SK-N-SH (cell line): ENCODE results near the gene S1PR2. TPM values are rescaled to one million over a fixed set of nuclear protein-coding genes. Genes with fewer than 3 reads are reported as not detected.

Source experiments
- CTCF ChIA-PET: fragments of 300-600, 350-600 bp; formaldehyde crosslinking; extraction: SDS; loops from one replicate; lab custom pipeline; 2021; lab: Yijun Ruan, JAX
- POLR2A ChIA-PET: fragments of 350-600 bp; sonication (Branson Sonifier 250); formaldehyde crosslinking; extraction: SDS; loops from one replicate; lab custom pipeline; 2020; ENCODE audit warnings: antibody characterized with exemption, inconsistent platforms; lab: Yijun Ruan, JAX
- DNase-seq: peaks from one replicate; pipeline ENCODE4 v3.0.0; 2012
- H2AFZ ChIP-seq: fragments of 200-600 bp; sonication (generic); 2 replicates; pipeline ENCODE4 v1.8.1; 2016; ENCODE audit warnings: antibody characterized with exemption, mild to moderate bottlenecking, low read depth
- H3F3A ChIP-seq: fragments of 200-600 bp; sonication (generic); replicated peaks from 2 replicates; pipeline ENCODE3; 2016; ENCODE audit warnings: antibody characterized with exemption, mild to moderate bottlenecking; ENCODE audit not compliant: insufficient read depth
- H3K27ac ChIP-seq, 2 experiments: fragments of 200-500 bp in 1 of 2; fragments of 200-600 bp in 1 of 2; sonication (Bioruptor generic) in 1 of 2; sonication (generic), shearing (Covaris generic) in 1 of 2; 2 replicates each; pipeline versions ENCODE4 v1.5.1 to v1.6.1; 2014 to 2016; ENCODE audit warnings: low read depth in 2 of 2, inconsistent platforms in 1 of 2, low read length in 1 of 2, mild to moderate bottlenecking in 1 of 2, mixed read lengths in 1 of 2
- H3K27me3 ChIP-seq: fragments of 200-600 bp; sonication (generic), shearing (Covaris generic); 2 replicates; pipeline ENCODE4 v1.6.1; 2016; ENCODE audit warnings: mixed run types; ENCODE audit not compliant: insufficient read depth
- H3K36me3 ChIP-seq, 2 experiments: fragments of 200-500 bp in 1 of 2; fragments of 200-600 bp in 1 of 2; sonication (Bioruptor generic) in 1 of 2; sonication (generic) in 1 of 2; replicated peaks in 1 of 2; 2 replicates each; pipeline versions ENCODE3 to v1.5.1; 2014 to 2016; ENCODE audit warnings: low read length in 1 of 2, mild to moderate bottlenecking in 1 of 2; ENCODE audit not compliant: insufficient read depth in 2 of 2, control insufficient read depth in 1 of 2
- H3K4me1 ChIP-seq, 2 experiments: fragments of 200-500 bp in 1 of 2; fragments of 200-600 bp in 1 of 2; sonication (Bioruptor generic) in 1 of 2; sonication (generic), shearing (Covaris generic) in 1 of 2; 2 replicates each; pipeline versions ENCODE4 v1.5.1 to v1.6.1; 2014 to 2016; ENCODE audit warnings: low read depth in 1 of 2, low read length in 1 of 2, mixed run types in 1 of 2; ENCODE audit not compliant: insufficient read depth in 2 of 2, control insufficient read depth in 1 of 2
- H3K4me2 ChIP-seq: fragments of 200-600 bp; sonication (generic), shearing (Covaris generic); 2 replicates; pipeline ENCODE4 v1.6.1; 2017; ENCODE audit warnings: mixed run types
- H3K4me3 ChIP-seq, 2 experiments: fragments of 200-500 bp in 1 of 2; fragments of 200-600 bp in 1 of 2; sonication (Bioruptor generic) in 1 of 2; sonication (generic), shearing (Covaris generic) in 1 of 2; 2 replicates each; pipeline versions ENCODE4 v1.5.1 to v1.8.1; 2014 to 2016; ENCODE audit warnings: low read depth in 2 of 2, inconsistent platforms in 1 of 2, low read length in 1 of 2, mild to moderate bottlenecking in 1 of 2, mixed read lengths in 1 of 2, moderate library complexity in 1 of 2
- H3K79me2 ChIP-seq: fragments of 200-600 bp; sonication (generic); 2 replicates; pipeline ENCODE4 v1.8.1; 2017; ENCODE audit warnings: mild to moderate bottlenecking; ENCODE audit not compliant: insufficient read depth
- H3K9ac ChIP-seq: fragments of 200-600 bp; sonication (generic); 2 replicates; pipeline ENCODE4 v1.6.1; 2017; ENCODE audit warnings: mixed run types
- H3K9me2 ChIP-seq: fragments of 200-600 bp; sonication (generic); 2 replicates; pipeline ENCODE4 v1.6.1; 2017; ENCODE audit warnings: mixed run types
- H3K9me3 ChIP-seq: fragments of 200-600 bp; sonication (generic); 2 replicates; pipeline ENCODE4 v1.6.1; 2017; ENCODE audit warnings: mixed run types, mild to moderate bottlenecking, moderate library complexity
- H4K20me1 ChIP-seq: fragments of 200-600 bp; sonication (generic); 2 replicates; pipeline ENCODE4 v1.6.1; 2017; ENCODE audit warnings: mild to moderate bottlenecking, mixed run types; ENCODE audit not compliant: insufficient read depth
- CHD2 ChIP-seq: fragments of 150-350 bp; IDR thresholded peaks from 2 replicates; pipeline ENCODE4 v1.6.1; 2018; ENCODE audit warnings: low read length; ENCODE audit not compliant: partially characterized antibody
- EP300 ChIP-seq, 2 experiments: IDR thresholded peaks; 2 replicates each; pipeline versions ENCODE4 v1.4.0 to v1.6.1; 2012; ENCODE audit warnings: borderline replicate concordance in 1 of 2, low read depth in 1 of 2, low read length in 1 of 2
- FOSL2 ChIP-seq: IDR thresholded peaks from 2 replicates; pipeline ENCODE4 v1.4.0; 2012; ENCODE audit warnings: low read depth, mild to moderate bottlenecking, moderate library complexity, borderline replicate concordance
- FOXJ3 ChIP-seq: sonication (generic); formaldehyde crosslinking; IDR thresholded peaks from 2 replicates; pipeline ENCODE4 v1.5.1; 2020; ENCODE audit warnings: mild to moderate bottlenecking, missing genetic modification reagents
- GABPA ChIP-seq: IDR thresholded peaks from 2 replicates; pipeline ENCODE4 v1.4.0; 2012; ENCODE audit warnings: low read depth, mild to moderate bottlenecking
- GATA2 ChIP-seq: sonication (generic); formaldehyde crosslinking; IDR thresholded peaks from 2 replicates; pipeline ENCODE4 v1.5.0; 2020; ENCODE audit warnings: mild to moderate bottlenecking, missing genetic modification reagents
- JUND ChIP-seq: IDR thresholded peaks from 2 replicates; pipeline ENCODE4 v1.4.0; 2012
- MXI1 ChIP-seq: IDR thresholded peaks from 2 replicates; pipeline ENCODE4 v1.6.1; 2012; ENCODE audit warnings: mild to moderate bottlenecking, low read depth, low read length, improper control_type of control experiment
- NFIC ChIP-seq: IDR thresholded peaks from 2 replicates; pipeline ENCODE4 v1.4.0; 2012; ENCODE audit warnings: borderline replicate concordance
- NRF1 ChIP-seq: IDR thresholded peaks from 2 replicates; pipeline ENCODE4 v1.6.1; 2012; ENCODE audit warnings: low read depth, mild to moderate bottlenecking, low read length
- RAD21 ChIP-seq: IDR thresholded peaks from 2 replicates; pipeline ENCODE4 v1.6.1; 2012; ENCODE audit warnings: mild to moderate bottlenecking, low read length
- REST ChIP-seq: IDR thresholded peaks from 2 replicates; pipeline ENCODE4 v1.6.1; 2012; ENCODE audit warnings: mild to moderate bottlenecking, low read depth, low read length, moderate library complexity
- RXRA ChIP-seq: IDR thresholded peaks from 2 replicates; pipeline ENCODE4 v1.4.0; 2012; ENCODE audit warnings: low read depth, mild to moderate bottlenecking, borderline replicate concordance
- SIN3A ChIP-seq: IDR thresholded peaks from 2 replicates; pipeline ENCODE4 v1.6.1; 2012; ENCODE audit warnings: low read depth, mild to moderate bottlenecking, low read length, moderate library complexity, borderline replicate concordance
- TAF1 ChIP-seq: IDR thresholded peaks from 2 replicates; pipeline ENCODE4 v1.6.1; 2012; ENCODE audit warnings: low read depth, mild to moderate bottlenecking, low read length, moderate library complexity, borderline replicate concordance
- TEAD4 ChIP-seq: IDR thresholded peaks from 2 replicates; pipeline ENCODE4 v1.4.0; 2012; ENCODE audit warnings: mild to moderate bottlenecking, borderline replicate concordance; ENCODE audit not compliant: insufficient read depth
- USF1 ChIP-seq: IDR thresholded peaks from 2 replicates; pipeline ENCODE4 v1.4.0; 2012; ENCODE audit warnings: low read depth, borderline replicate concordance
- YY1 ChIP-seq: IDR thresholded peaks from 2 replicates; pipeline ENCODE4 v1.4.0; 2012; ENCODE audit warnings: low read depth, mild to moderate bottlenecking
- ZBTB33 ChIP-seq: IDR thresholded peaks from 2 replicates; pipeline ENCODE4 v1.4.0; 2012; ENCODE audit warnings: low read depth, borderline replicate concordance
- WGBS: methylation state at CpG from one replicate; pipeline ENCODE4 v1.1.6; 2017; ENCODE audit warnings: low lambda C conversion rate; 5-methylcytosine and 5-hydroxymethylcytosine counted together
- polyA plus RNA-seq, 3 experiments: library from polyadenylated mRNA; depleted of rRNA; stranded (reverse); fragments of >200 nt; gene quantifications; 2 replicates each; pipeline ENCODE4 v1.2.3, GENCODE V29; 2012

The S1PR2 gene
- polyA plus RNA-seq, 1 of the 3 experiments (the other 2 are of a cell fraction), result 3.6 TPM

GRCh38 chr19:10252707-10253106 lies 21.6 kb upstream of the S1PR2 start:
- Histone ChIP-seq H3K9me3 (no peaks in the 10 kb centered on the region), H3K9ac (peak overlapping the region; percentile 87), H3K4me2 (peak overlapping the region; percentile 96), H3K27me3 (no peaks in the 10 kb centered on the region), H2AFZ (no peak overlapping the region), H3K4me3 (peak overlapping the region; percentile 67 to 69), H3K79me2 (peaks cover 21% of the 10 kb centered on the region), H3K36me3 (peaks cover 0 to 15% of the 10 kb centered on the region in 2 experiments), H3F3A (peaks cover 5% of the 10 kb centered on the region), H3K4me1 (peaks cover 0 to 5% of the 10 kb centered on the region in 2 experiments; a peak in 1 of 4 replicates), H4K20me1 (no peaks in the 10 kb centered on the region), H3K9me2 (no peaks in the 10 kb centered on the region), H3K27ac (peak overlapping the region in 1 of 2 experiments; percentile 63; a peak in 1 of 4 replicates)
- DNase-seq, result no peak
- WGBS, result 19% methylated on average over 8 of the region's 8 CpGs
- ChIA-PET CTCF (interaction anchor here (1.0 kb wide), 1 partner anchor 17 kb away, joined by 3 read pairs; no protein-coding TSS in a partner anchor), POLR2A (no interaction called here)
- TF ChIP-seq EP300 (IDR thresholded peaks at IDR 0.05; ENCODE audit: borderline replicate concordance in 1 of 2, low read depth in 1 of 2, low read length in 1 of 2) (no peak), GATA2 (CRISPR knock-in tag) (no peak), MXI1 (no peak), CHD2 (no peak), USF1 (no peak), RAD21 (no peak), ZBTB33 (no peak), TEAD4 (no peak), TAF1 (no peak), NFIC (no peak), FOSL2 (no peak), FOXJ3 (CRISPR knock-in tag) (no peak), REST (no peak), JUND (no peak), RXRA (no peak), GABPA (no peak), YY1 (no peak), NRF1 (no peak), SIN3A (no peak)
